Measurements from ENCODE around the gene FAM13C. TPM values are rescaled to one million over a fixed set of nuclear protein-coding genes. Genes with fewer than 3 reads are reported as not detected.
A peak's percentile ranks its signal among the peaks of the same experiment; 100 is the strongest.

FAM13C gene
- total RNA-seq, 1 donor from 2014 or later: 5.9 TPM

DNA sequence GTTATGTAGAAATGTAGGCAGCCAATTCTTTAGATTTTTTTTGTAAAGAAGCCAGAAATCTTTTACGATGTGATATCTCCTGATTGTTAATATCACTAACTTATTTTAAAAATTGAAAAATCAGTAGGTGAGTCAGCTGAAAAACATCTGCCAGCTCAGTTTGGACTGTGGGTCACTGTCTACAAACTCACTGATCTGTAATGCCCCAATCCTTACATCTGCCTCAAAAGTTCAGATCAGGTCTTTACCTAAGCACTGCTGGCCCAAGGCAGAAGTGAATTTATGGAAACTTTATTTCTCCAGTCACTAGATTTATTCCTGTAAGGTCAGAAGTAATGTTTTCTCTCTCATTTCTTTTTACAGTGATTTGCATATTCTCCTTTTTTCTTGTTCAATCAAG is 31.0 kb upstream of the FAM13C start:
- Mint-ChIP-seq H3K9me3 (ENCODE audit: low read depth) (no peaks in the 10 kb centered on the region), H3K27ac (no peak overlapping the region), H3K4me1 (ENCODE audit: low read depth) (no peaks in the 10 kb centered on the region), H3K36me3 (ENCODE audit: insufficient read depth) (no peaks in the 10 kb centered on the region), H3K27me3 (no peaks in the 10 kb centered on the region), H3K4me3 (ENCODE audit: low read depth) (no peak overlapping the region)
- no peak for DNase-seq (ENCODE audit: low spot score, unreplicated experiment)
- TF ChIP-seq, protein P1, sequence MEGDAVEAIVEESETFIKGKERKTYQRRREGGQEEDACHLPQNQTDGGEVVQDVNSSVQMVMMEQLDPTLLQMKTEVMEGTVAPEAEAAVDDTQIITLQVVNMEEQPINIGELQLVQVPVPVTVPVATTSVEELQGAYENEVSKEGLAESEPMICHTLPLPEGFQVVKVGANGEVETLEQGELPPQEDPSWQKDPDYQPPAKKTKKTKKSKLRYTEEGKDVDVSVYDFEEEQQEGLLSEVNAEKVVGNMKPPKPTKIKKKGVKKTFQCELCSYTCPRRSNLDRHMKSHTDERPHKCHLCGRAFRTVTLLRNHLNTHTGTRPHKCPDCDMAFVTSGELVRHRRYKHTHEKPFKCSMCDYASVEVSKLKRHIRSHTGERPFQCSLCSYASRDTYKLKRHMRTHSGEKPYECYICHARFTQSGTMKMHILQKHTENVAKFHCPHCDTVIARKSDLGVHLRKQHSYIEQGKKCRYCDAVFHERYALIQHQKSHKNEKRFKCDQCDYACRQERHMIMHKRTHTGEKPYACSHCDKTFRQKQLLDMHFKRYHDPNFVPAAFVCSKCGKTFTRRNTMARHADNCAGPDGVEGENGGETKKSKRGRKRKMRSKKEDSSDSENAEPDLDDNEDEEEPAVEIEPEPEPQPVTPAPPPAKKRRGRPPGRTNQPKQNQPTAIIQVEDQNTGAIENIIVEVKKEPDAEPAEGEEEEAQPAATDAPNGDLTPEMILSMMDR (IDR thresholded peaks at IDR 0.05; ENCODE audit: unreplicated experiment): no peak

DNA sequence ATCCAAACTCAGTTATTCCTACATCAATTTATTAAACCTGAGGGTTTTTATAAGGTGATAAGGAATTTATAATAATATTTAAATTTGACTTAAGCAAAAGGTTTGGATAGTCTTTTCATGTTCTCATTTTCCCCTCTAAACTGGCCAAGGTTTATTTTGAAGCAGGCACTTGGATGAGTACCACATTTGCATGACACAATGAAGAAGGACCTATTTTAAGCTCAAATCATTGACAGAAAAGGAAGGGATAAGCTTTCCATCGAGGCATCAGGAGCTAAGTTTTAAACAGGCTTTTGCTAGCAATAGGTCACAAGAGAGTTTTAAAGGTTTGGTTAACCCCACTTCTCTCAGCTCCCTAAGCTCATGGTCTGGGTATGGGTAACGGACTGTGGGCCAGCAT is 28.7 kb upstream of the FAM13C start:
- DNase-seq (ENCODE audit: low spot score, unreplicated experiment): no peak
- no peaks in the 10 kb centered on the region for H3K36me3 Mint-ChIP-seq (ENCODE audit: insufficient read depth)
- H3K27ac Mint-ChIP-seq: no peak overlapping the region
- H3K4me3 Mint-ChIP-seq (ENCODE audit: low read depth): no peak overlapping the region
- H3K27me3 Mint-ChIP-seq: no peaks in the 10 kb centered on the region
- no peaks in the 10 kb centered on the region for H3K9me3 Mint-ChIP-seq (ENCODE audit: low read depth)
- TF ChIP-seq, protein P1 (IDR thresholded peaks at IDR 0.05; ENCODE audit: unreplicated experiment): no peak
- no peaks in the 10 kb centered on the region for H3K4me1 Mint-ChIP-seq (ENCODE audit: low read depth)

DNA sequence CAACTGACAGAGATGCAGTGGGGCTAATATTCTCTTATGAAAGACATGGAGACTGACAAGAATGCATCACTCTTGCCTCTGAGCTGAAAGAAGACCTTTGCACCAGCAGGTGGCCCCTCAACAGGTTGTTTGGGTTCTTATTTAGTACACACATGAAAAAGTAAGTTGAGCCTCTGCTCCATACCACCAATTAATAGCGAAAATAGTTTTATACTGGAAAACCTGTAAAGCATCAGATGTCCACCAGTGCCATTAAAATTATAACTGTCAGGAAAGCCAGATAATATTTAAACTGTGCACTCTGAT is 26.3 kb upstream of the FAM13C start:
- no peak overlapping the region for H3K4me3 Mint-ChIP-seq (ENCODE audit: low read depth)
- no peaks in the 10 kb centered on the region for H3K36me3 Mint-ChIP-seq (ENCODE audit: insufficient read depth)
- H3K27ac Mint-ChIP-seq: no peak overlapping the region

DNA sequence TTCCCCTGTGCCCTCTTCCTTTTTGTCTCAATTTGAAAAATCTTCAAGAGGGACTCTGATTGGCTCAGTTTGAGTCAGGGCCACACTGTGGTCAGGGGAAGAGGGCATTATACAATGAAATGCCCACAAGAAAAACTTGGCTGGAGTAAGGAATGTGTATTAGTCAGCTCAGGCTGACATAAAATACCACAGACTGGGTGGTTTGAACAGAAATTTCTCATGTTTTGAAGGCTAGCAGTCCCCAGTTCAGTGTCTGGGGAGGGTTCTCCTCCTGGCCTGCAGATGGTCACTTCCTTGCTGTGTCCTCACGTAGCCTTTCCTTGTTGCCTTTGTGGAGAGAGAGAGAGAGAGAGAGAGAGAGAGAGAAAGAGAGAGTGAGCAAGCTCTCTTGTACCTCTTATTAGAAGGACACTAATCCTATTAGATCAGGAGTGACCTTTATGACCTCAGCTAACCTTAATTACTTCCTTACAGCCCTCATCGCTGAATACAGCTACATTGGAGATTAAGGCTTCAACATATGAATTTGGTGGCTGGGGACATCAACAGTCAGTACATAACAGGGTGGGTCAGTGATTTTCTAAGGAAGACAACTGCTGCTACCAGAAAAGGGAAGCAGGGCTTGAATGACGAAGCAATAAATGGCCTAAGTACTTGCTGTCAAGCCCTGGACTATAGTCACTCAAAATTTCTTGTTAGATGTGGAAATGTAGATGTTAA is 25.8 kb upstream of the FAM13C start:
- H3K4me1 Mint-ChIP-seq (ENCODE audit: low read depth): peaks cover 1% of the 10 kb centered on the region
- no peak overlapping the region for H3K4me3 Mint-ChIP-seq (ENCODE audit: low read depth)
- no peak for DNase-seq (ENCODE audit: low spot score, unreplicated experiment)
- TF ChIP-seq, protein P1 (IDR thresholded peaks at IDR 0.05; ENCODE audit: unreplicated experiment): no peak
- H3K36me3 Mint-ChIP-seq (ENCODE audit: insufficient read depth): no peaks in the 10 kb centered on the region
- no peaks in the 10 kb centered on the region for H3K9me3 Mint-ChIP-seq (ENCODE audit: low read depth)
- H3K27me3 Mint-ChIP-seq: no peaks in the 10 kb centered on the region
- H3K27ac Mint-ChIP-seq: no peak overlapping the region

More for the DNA sequence above, 26.3 kb upstream of the FAM13C start:
- TF ChIP-seq, protein P1 (IDR thresholded peaks at IDR 0.05; ENCODE audit: unreplicated experiment): peak; percentile 17
- no peaks in the 10 kb centered on the region for H3K9me3 Mint-ChIP-seq (ENCODE audit: low read depth)
- peaks cover 1% of the 10 kb centered on the region for H3K4me1 Mint-ChIP-seq (ENCODE audit: low read depth)
- no peak for DNase-seq (ENCODE audit: low spot score, unreplicated experiment)
- H3K27me3 Mint-ChIP-seq: no peaks in the 10 kb centered on the region

DNA sequence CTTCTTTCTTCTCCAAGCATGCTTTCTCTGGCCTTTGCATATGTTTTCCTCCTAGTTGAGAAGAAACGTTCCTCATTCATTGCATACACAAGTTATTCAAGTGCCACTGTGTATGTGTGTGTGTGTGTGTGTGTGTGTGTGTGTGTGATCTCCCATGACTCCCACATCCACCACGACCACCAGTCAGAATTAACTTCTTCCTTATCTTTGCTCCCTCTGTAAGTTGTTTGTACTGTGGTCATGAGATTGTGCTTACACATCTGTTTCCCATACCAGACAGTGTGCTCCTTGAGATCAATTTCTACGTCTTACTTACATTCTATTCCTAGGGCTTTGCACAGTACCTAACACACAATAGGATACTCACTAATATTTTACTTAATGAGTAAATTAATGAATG is 22.4 kb upstream of the FAM13C start:
- DNase-seq (ENCODE audit: low spot score, unreplicated experiment): no peak
- Mint-ChIP-seq H3K27me3 (no peaks in the 10 kb centered on the region), H3K4me3 (ENCODE audit: low read depth) (no peak overlapping the region), H3K27ac (no peak overlapping the region), H3K4me1 (ENCODE audit: low read depth) (peaks cover 1% of the 10 kb centered on the region), H3K36me3 (ENCODE audit: insufficient read depth) (no peaks in the 10 kb centered on the region), H3K9me3 (ENCODE audit: low read depth) (no peaks in the 10 kb centered on the region)
- TF ChIP-seq, protein P1 (IDR thresholded peaks at IDR 0.05; ENCODE audit: unreplicated experiment): no peak
